GM13977 (cell line): ENCODE results near the gene ARL4A.

Source experiments
- DNase-seq: peaks from one replicate; pipeline ENCODE4 v3.0.0; 2012; ENCODE audit warnings: low spot score
- CTCF ChIP-seq: IDR thresholded peaks from 2 replicates; pipeline ENCODE4 v1.5.1; 2012; ENCODE audit warnings: mild to moderate bottlenecking, control low read depth; ENCODE audit not compliant: insufficient read depth; ENCODE audit errors: extremely low read depth, missing control alignments
- in situ Hi-C: fragments of 300-500 bp; cut with MboI; formaldehyde crosslinking; loops from one replicate; pipeline ENCODE4 v1.12.0; 2022; ENCODE audit warnings: low sequenced_read_pairs, low pct_unique_long_range_greater_than_20kb, mixed read lengths, inconsistent platforms; ENCODE audit not compliant: unreplicated experiment

ARL4A gene

GRCh38 chr7:12705878-12706277, 18.4 kb downstream of the ARL4A start:
- in situ Hi-C loops: no loop called here

GRCh38 chr7:12706900-12707536, 19.6 kb downstream of the ARL4A start:
- no peak for TF ChIP-seq CTCF
- no peak for DNase-seq
- in situ Hi-C loops: no loop called here

More at GRCh38 chr7:12705878-12706277, 18.4 kb downstream of the ARL4A start:
- no peak for DNase-seq
- no peak for TF ChIP-seq CTCF

- DNase-seq: no peak
- no peak for TF ChIP-seq CTCF
- in situ Hi-C loops: no loop called here
Observed at GRCh38 chr7:12708314-12708713, 20.9 kb downstream of the ARL4A start.

GRCh38 chr7:12709726-12710502, 22.5 kb downstream of the ARL4A start:
- DNase-seq: no peak
- TF ChIP-seq CTCF: no peak
- in situ Hi-C loops: no loop called here

GRCh38 chr7:12711124-12711523, 23.7 kb downstream of the ARL4A start:
- no peak for TF ChIP-seq CTCF
- DNase-seq: no peak
- in situ Hi-C loops: no loop called here

- no peak for DNase-seq
- in situ Hi-C loops: no loop called here
- TF ChIP-seq CTCF: no peak
Observed at GRCh38 chr7:12712236-12712635, 24.8 kb downstream of the ARL4A start.
